Esophagus squamous epithelium (tissue), 5 donors: ENCODE results near the gene NR2E1. TPM values are rescaled to one million over a fixed set of nuclear protein-coding genes. Genes with fewer than 3 reads are reported as not detected.

Experiments used
- DNase-seq: peaks from one replicate; lab custom pipeline; 2025; lab: John Stamatoyannopoulos, UW
- H3K27ac ChIP-seq, 4 donors: fragments of 200-600 bp; sonication (generic); one replicate each; pipeline ENCODE4 v1.5.1; 2016 to 2019; ENCODE audit warnings: mild to moderate bottlenecking in 1 of 4
- H3K27me3 ChIP-seq, 4 donors: fragments of 200-600 bp; sonication (generic); 1 replicate in 3 of 4; 2 replicates in 1 of 4; pipeline versions ENCODE4 v1.5.1 to v1.6.0; 2017 to 2021; ENCODE audit warnings: antibody characterized with exemption in 1 of 4
- H3K36me3 ChIP-seq, 3 donors: fragments of 200-600 bp; sonication (generic); one replicate each; pipeline ENCODE4 v1.5.1; 2016 to 2019
- H3K4me1 ChIP-seq, 3 donors: fragments of 200-600 bp; sonication (generic); one replicate each; pipeline ENCODE4 v1.5.1; 2017 to 2019
- H3K4me3 ChIP-seq, 4 donors: fragments of 200-600 bp; sonication (generic); 1 replicate in 3 of 4; 2 replicates in 1 of 4; pipeline ENCODE4 v1.5.1; 2016 to 2019; ENCODE audit warnings: mild to moderate bottlenecking in 2 of 4, moderate library complexity in 1 of 4
- H3K9me3 ChIP-seq, 3 donors: fragments of 200-600 bp; sonication (generic); one replicate each; pipeline ENCODE4 v1.5.1; 2016 to 2019
- POLR2A ChIP-seq, 4 donors: fragments of 450-650 bp; IDR thresholded peaks; one replicate each; pipeline ENCODE4 v1.6.1; 2017; ENCODE audit warnings: antibody characterized with exemption in 4 of 4, mild to moderate bottlenecking in 4 of 4, moderate library complexity in 3 of 4
- WGBS, 2 donors: methylation state at CpG; one replicate each; pipeline ENCODE4 v1.1.5; 2018; 5-methylcytosine and 5-hydroxymethylcytosine counted together
- intact Hi-C: fragments of 100-400 bp; cut with DNase I; formaldehyde crosslinking; loops from one replicate; pipeline ENCODE4 v1.15.0; 2022
- total RNA-seq, 4 donors: library from RNA; depleted of rRNA; stranded (reverse); fragments of >200 nt; gene quantifications; one replicate each; pipeline ENCODE4 v1.1.0, GENCODE V29; 2016
- TF ChIP-seq, protein P1 (sequence below), 6 experiments: fragments of 450-650 bp in 4 of 6; fragments of 200-600 bp in 2 of 6; sonication (generic) in 2 of 6; IDR thresholded peaks; one replicate each; pipeline ENCODE4 v1.5.1; 2016 to 2019; ENCODE audit warnings: antibody characterized with exemption in 6 of 6, mild to moderate bottlenecking in 4 of 6, moderate library complexity in 4 of 6
- donor health status: DM: yes; HTN: yes; CAD: no.

NR2E1 gene
- total RNA-seq, 4 donors from 2014 or later: not detected

- TF ChIP-seq, protein P1, sequence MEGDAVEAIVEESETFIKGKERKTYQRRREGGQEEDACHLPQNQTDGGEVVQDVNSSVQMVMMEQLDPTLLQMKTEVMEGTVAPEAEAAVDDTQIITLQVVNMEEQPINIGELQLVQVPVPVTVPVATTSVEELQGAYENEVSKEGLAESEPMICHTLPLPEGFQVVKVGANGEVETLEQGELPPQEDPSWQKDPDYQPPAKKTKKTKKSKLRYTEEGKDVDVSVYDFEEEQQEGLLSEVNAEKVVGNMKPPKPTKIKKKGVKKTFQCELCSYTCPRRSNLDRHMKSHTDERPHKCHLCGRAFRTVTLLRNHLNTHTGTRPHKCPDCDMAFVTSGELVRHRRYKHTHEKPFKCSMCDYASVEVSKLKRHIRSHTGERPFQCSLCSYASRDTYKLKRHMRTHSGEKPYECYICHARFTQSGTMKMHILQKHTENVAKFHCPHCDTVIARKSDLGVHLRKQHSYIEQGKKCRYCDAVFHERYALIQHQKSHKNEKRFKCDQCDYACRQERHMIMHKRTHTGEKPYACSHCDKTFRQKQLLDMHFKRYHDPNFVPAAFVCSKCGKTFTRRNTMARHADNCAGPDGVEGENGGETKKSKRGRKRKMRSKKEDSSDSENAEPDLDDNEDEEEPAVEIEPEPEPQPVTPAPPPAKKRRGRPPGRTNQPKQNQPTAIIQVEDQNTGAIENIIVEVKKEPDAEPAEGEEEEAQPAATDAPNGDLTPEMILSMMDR (IDR thresholded peaks at IDR 0.05): no peak
- no peak for TF ChIP-seq POLR2A (IDR thresholded peaks at IDR 0.05)
- no peak for DNase-seq
- Histone ChIP-seq H3K9me3 (no peaks in the 10 kb centered on the region), H3K36me3 (peaks cover 0 to 54% (median 0%) of the 10 kb centered on the region in 3 donors), H3K4me1 (peaks cover 0 to 10% (median 0%) of the 10 kb centered on the region in 3 donors), H3K4me3 (no peak overlapping the region), H3K27me3 (no peaks in the 10 kb centered on the region), H3K27ac (no peak overlapping the region)
- intact Hi-C loops: no loop called here
- 38 to 46% methylated on average over 1 of the region's 1 CpG for WGBS, 2 donors
These were observed 56.7 kb downstream of the NR2E1 start for GRCh38 chr6:108222504-108222903.

GRCh38 chr6:108227290-108227689 is 61.5 kb downstream of the NR2E1 start:
- Histone ChIP-seq H3K9me3 (no peaks in the 10 kb centered on the region), H3K27me3 (no peaks in the 10 kb centered on the region), H3K4me3 (no peak overlapping the region), H3K36me3 (peaks cover 0 to 24% (median 0%) of the 10 kb centered on the region in 3 donors), H3K27ac (no peak overlapping the region), H3K4me1 (peaks cover 0 to 23% (median 0%) of the 10 kb centered on the region in 3 donors)
- intact Hi-C loops: no loop called here
- no peak for DNase-seq
- no peak for TF ChIP-seq POLR2A (IDR thresholded peaks at IDR 0.05)
- TF ChIP-seq, protein P1 (IDR thresholded peaks at IDR 0.05): no peak
- WGBS, 2 donors: 41 to 48% methylated on average over 3 of the region's 3 CpGs

- H3K27me3 ChIP-seq: no peaks in the 10 kb centered on the region
- TF ChIP-seq POLR2A (IDR thresholded peaks at IDR 0.05): no peak
- TF ChIP-seq, protein P1 (IDR thresholded peaks at IDR 0.05): no peak
- peaks cover 0 to 17% (median 0%) of the 10 kb centered on the region in 3 donors for H3K36me3 ChIP-seq
- no peak for DNase-seq
- 94 to 98% methylated on average over 8 of the region's 8 CpGs for WGBS, 2 donors
- no peak overlapping the region for H3K4me3 ChIP-seq
- intact Hi-C loops: no loop called here
- H3K9me3 ChIP-seq: no peaks in the 10 kb centered on the region
- no peak overlapping the region for H3K27ac ChIP-seq
- peaks cover 0 to 23% (median 0%) of the 10 kb centered on the region in 3 donors for H3K4me1 ChIP-seq
These were observed 62.6 kb downstream of the NR2E1 start for GRCh38 chr6:108228416-108228815.

DNA sequence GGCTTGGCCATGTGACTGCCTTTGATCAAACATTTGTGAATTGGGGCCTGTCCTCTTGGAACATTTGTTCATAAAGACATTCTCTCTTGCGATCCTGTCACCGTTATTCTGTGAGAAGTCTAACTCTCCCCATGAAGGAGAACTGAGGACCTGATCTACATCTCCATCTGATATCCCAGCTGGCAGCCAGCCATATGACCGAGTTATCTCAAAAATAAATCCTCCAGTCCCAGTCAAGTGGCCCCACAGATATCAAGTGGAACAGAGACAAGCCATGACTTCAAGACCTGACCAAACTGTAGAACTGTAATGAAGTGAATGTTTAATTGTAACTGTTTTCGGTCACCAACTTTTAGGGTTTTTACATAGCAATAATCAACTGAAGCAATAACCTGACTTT is 69.3 kb downstream of the NR2E1 start:
- Histone ChIP-seq H3K27me3 (no peaks in the 10 kb centered on the region), H3K36me3 (peaks cover 0 to 36% (median 0%) of the 10 kb centered on the region in 3 donors), H3K27ac (no peak overlapping the region), H3K4me3 (no peak overlapping the region), H3K9me3 (no peaks in the 10 kb centered on the region), H3K4me1 (no peaks in the 10 kb centered on the region)
- 92 to 97% methylated on average over 3 to 4 of the region's 4 CpGs for WGBS, 2 donors
- TF ChIP-seq POLR2A (IDR thresholded peaks at IDR 0.05): no peak
- TF ChIP-seq, protein P1 (IDR thresholded peaks at IDR 0.05): no peak
- intact Hi-C loops: no loop called here
- DNase-seq: no peak

DNA sequence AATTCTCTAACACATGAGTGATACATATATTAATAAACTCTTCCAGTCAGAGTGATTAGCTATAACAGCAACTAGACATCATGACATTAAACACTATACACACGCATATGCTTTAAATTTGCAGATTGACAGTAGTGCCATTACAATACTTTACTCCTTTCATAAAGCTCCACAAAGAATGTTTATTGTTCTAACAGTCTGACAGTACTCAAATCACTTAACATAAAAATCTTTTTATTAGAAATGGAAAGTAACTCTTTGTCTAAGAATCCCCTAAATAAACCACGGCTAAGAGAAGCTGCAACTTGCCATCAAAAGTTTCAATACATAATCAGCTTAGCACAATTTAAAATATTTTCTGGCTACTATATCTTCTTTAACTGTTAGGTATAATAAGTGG is 71.0 kb downstream of the NR2E1 start:
- H3K27ac ChIP-seq: no peak overlapping the region
- TF ChIP-seq POLR2A (IDR thresholded peaks at IDR 0.05): no peak
- TF ChIP-seq, protein P1 (IDR thresholded peaks at IDR 0.05): no peak
- intact Hi-C loops: no loop called here
- 45 to 47% methylated on average over 2 of the region's 2 CpGs for WGBS, 2 donors
- no peak overlapping the region for H3K4me3 ChIP-seq
- no peaks in the 10 kb centered on the region for H3K4me1 ChIP-seq
- no peaks in the 10 kb centered on the region for H3K27me3 ChIP-seq
- DNase-seq: no peak
- peaks cover 0 to 41% (median 0%) of the 10 kb centered on the region in 3 donors for H3K36me3 ChIP-seq
- H3K9me3 ChIP-seq: no peaks in the 10 kb centered on the region
